ENCODE measurements around the gene SRSF9. TPM values are rescaled to one million over a fixed set of nuclear protein-coding genes. Genes with fewer than 3 reads are reported as not detected.

SRSF9 gene
- total and polyA plus RNA-seq, 2 of the 13 experiments (the other 11 are each of a cell fraction or from before 2014, with no cell fraction given), result 125 to 144 TPM

DNA sequence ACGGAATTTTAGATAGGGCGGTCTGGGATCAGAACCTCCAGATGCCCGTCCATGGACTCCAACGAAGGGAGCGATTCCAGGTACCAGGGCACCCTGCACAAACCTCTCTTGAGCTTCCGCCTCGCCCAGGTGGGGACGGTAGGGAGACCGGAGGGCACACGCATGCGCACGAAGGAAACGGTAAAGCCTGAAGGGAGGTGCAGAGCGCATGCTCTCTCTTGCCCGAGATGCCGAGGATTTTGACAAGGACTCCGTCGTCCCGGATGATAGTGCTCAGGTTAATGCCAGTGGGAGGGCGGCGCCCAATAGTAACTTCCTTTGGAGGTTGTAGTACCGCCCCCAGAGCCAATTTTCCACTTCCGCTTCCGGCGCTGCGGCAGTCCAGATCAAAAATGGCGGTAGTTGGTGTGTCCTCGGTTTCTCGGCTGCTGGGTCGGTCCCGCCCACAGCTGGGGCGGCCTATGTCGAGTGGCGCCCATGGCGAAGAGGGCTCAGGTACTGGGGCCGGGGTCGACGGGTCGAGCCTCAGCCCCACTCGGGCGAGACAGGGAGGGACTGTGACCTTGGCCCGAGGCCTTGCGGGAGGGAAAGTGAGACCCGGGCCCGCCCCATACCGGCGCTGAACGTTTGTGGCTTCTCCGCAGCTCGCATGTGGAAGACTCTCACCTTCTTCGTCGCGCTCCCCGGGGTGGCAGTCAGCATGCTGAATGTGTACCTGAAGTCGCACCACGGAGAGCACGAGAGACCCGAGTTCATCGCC lies 31.6 kb downstream of the SRSF9 start, which contains the start of gene COX6A1 (continued):
- TF ChIP-seq, protein P1, sequence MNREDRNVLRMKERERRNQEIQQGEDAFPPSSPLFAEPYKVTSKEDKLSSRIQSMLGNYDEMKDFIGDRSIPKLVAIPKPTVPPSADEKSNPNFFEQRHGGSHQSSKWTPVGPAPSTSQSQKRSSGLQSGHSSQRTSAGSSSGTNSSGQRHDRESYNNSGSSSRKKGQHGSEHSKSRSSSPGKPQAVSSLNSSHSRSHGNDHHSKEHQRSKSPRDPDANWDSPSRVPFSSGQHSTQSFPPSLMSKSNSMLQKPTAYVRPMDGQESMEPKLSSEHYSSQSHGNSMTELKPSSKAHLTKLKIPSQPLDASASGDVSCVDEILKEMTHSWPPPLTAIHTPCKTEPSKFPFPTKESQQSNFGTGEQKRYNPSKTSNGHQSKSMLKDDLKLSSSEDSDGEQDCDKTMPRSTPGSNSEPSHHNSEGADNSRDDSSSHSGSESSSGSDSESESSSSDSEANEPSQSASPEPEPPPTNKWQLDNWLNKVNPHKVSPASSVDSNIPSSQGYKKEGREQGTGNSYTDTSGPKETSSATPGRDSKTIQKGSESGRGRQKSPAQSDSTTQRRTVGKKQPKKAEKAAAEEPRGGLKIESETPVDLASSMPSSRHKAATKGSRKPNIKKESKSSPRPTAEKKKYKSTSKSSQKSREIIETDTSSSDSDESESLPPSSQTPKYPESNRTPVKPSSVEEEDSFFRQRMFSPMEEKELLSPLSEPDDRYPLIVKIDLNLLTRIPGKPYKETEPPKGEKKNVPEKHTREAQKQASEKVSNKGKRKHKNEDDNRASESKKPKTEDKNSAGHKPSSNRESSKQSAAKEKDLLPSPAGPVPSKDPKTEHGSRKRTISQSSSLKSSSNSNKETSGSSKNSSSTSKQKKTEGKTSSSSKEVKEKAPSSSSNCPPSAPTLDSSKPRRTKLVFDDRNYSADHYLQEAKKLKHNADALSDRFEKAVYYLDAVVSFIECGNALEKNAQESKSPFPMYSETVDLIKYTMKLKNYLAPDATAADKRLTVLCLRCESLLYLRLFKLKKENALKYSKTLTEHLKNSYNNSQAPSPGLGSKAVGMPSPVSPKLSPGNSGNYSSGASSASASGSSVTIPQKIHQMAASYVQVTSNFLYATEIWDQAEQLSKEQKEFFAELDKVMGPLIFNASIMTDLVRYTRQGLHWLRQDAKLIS (CRISPR knock-in tag; IDR thresholded peaks at IDR 0.05), result peak; percentile 67; the same call in 1 of the 2 replicates
- TF ChIP-seq CBX1 (IDR thresholded peaks at IDR 0.05; ENCODE audit: low read depth) (no peak), ZNF138 (CRISPR knock-in tag; IDR thresholded peaks at IDR 0.05; ENCODE audit: low read depth) (no peak), RXRB (CRISPR knock-in tag; IDR thresholded peaks at IDR 0.05; ENCODE audit: borderline replicate concordance) (no peak), SIN3A (IDR thresholded peaks at IDR 0.05; ENCODE audit: borderline replicate concordance, low read depth, low read length) (peak; percentile 44; the same call in 1 of the 2 replicates), ZMYM3 (CRISPR knock-in tag; IDR thresholded peaks at IDR 0.05) (no peak), IKZF1 (IDR thresholded peaks at IDR 0.05) (no peak), SSRP1 (CRISPR knock-in tag; IDR thresholded peaks at IDR 0.05) (no peak), KMT2A (CRISPR knock-in tag; IDR thresholded peaks at IDR 0.05) (peak; percentile 76; the same call in 1 of the 2 replicates), MEIS1 (CRISPR knock-in tag; IDR thresholded peaks at IDR 0.05; ENCODE audit: borderline replicate concordance) (no peak)
- TF ChIP-seq, protein P2, sequence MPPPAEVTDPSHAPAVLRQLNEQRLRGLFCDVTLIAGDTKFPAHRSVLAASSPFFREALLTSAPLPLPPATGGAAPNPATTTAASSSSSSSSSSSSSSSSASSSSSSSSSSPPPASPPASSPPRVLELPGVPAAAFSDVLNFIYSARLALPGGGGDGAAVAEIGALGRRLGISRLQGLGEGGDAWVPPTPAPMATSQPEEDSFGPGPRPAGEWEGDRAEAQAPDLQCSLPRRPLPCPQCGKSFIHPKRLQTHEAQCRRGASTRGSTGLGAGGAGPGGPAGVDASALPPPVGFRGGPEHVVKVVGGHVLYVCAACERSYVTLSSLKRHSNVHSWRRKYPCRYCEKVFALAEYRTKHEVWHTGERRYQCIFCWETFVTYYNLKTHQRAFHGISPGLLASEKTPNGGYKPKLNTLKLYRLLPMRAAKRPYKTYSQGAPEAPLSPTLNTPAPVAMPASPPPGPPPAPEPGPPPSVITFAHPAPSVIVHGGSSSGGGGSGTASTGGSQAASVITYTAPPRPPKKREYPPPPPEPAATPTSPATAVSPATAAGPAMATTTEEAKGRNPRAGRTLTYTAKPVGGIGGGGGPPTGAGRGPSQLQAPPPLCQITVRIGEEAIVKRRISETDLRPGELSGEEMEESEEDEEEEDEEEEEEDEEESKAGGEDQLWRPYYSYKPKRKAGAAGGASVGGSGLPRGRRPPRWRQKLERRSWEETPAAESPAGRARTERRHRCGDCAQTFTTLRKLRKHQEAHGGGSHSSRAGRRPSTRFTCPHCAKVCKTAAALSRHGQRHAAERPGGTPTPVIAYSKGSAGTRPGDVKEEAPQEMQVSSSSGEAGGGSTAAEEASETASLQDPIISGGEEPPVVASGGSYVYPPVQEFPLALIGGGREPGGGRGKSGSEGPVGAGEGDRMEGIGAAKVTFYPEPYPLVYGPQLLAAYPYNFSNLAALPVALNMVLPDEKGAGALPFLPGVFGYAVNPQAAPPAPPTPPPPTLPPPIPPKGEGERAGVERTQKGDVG (CRISPR knock-in tag; IDR thresholded peaks at IDR 0.05; ENCODE audit: borderline replicate concordance), result 0 out of 2 replicates have a peak, but pooled peaks have one; percentile 50
- TF ChIP-seq, protein P3, sequence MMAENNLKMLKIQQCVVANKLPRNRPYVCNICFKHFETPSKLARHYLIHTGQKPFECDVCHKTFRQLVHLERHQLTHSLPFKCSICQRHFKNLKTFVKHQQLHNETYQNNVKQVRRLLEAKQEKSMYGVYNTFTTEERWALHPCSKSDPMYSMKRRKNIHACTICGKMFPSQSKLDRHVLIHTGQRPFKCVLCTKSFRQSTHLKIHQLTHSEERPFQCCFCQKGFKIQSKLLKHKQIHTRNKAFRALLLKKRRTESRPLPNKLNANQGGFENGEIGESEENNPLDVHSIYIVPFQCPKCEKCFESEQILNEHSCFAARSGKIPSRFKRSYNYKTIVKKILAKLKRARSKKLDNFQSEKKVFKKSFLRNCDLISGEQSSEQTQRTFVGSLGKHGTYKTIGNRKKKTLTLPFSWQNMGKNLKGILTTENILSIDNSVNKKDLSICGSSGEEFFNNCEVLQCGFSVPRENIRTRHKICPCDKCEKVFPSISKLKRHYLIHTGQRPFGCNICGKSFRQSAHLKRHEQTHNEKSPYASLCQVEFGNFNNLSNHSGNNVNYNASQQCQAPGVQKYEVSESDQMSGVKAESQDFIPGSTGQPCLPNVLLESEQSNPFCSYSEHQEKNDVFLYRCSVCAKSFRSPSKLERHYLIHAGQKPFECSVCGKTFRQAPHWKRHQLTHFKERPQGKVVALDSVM (CRISPR knock-in tag; IDR thresholded peaks at IDR 0.05), result no peak
- TF ChIP-seq, protein P4, sequence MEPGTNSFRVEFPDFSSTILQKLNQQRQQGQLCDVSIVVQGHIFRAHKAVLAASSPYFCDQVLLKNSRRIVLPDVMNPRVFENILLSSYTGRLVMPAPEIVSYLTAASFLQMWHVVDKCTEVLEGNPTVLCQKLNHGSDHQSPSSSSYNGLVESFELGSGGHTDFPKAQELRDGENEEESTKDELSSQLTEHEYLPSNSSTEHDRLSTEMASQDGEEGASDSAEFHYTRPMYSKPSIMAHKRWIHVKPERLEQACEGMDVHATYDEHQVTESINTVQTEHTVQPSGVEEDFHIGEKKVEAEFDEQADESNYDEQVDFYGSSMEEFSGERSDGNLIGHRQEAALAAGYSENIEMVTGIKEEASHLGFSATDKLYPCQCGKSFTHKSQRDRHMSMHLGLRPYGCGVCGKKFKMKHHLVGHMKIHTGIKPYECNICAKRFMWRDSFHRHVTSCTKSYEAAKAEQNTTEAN (CRISPR knock-in tag; conservative IDR thresholded peaks at IDR 0.05), result no peak
- TF ChIP-seq, protein P5, sequence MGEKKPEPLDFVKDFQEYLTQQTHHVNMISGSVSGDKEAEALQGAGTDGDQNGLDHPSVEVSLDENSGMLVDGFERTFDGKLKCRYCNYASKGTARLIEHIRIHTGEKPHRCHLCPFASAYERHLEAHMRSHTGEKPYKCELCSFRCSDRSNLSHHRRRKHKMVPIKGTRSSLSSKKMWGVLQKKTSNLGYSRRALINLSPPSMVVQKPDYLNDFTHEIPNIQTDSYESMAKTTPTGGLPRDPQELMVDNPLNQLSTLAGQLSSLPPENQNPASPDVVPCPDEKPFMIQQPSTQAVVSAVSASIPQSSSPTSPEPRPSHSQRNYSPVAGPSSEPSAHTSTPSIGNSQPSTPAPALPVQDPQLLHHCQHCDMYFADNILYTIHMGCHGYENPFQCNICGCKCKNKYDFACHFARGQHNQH (CRISPR knock-in tag; IDR thresholded peaks at IDR 0.05), result peak; percentile 82
- TF ChIP-seq, protein P6, sequence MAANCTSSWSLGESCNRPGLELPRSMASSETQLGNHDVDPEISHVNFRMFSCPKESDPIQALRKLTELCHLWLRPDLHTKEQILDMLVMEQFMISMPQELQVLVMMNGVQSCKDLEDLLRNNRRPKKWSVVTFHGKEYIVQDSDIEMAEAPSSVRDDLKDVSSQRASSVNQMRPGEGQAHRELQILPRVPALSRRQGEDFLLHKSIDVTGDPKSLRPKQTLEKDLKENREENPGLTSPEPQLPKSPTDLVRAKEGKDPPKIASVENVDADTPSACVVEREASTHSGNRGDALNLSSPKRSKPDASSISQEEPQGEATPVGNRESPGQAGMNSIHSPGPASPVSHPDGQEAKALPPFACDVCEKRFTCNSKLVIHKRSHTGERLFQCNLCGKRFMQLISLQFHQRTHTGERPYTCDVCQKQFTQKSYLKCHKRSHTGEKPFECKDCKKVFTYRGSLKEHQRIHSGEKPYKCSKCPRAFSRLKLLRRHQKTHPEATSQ (CRISPR knock-in tag; IDR thresholded peaks at IDR 0.05; ENCODE audit: borderline replicate concordance), result no peak

Measured in HepG2 (cell line).